ENCODE data around the gene MRTO4.
"Not testable (repeated sequence)": the region's sequence is repeated elsewhere in the genome, so short reads cannot be mapped to it uniquely, and the experiment has no call there.

DNA sequence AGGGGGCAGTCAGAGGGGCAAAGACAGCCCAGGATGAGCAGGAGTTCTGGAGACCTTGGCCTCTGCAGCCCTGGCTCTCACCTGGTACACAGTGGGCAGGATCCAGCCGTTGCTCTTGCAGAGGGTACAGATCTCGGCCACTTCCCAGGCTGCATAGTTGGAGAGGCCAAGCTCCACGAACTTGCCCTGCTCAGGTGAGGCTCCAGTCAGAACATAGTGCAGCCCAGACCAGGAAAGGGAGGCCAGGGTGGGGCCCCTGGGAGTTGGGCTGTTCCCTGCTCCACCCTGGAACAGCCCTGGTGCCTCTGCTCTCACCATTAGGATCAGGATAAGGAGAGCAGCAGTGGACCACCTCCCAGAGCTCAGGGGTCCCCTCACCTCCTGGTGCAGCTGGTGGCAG, 34.2 kb downstream of the MRTO4 start:
- TF ChIP-seq, protein P1, sequence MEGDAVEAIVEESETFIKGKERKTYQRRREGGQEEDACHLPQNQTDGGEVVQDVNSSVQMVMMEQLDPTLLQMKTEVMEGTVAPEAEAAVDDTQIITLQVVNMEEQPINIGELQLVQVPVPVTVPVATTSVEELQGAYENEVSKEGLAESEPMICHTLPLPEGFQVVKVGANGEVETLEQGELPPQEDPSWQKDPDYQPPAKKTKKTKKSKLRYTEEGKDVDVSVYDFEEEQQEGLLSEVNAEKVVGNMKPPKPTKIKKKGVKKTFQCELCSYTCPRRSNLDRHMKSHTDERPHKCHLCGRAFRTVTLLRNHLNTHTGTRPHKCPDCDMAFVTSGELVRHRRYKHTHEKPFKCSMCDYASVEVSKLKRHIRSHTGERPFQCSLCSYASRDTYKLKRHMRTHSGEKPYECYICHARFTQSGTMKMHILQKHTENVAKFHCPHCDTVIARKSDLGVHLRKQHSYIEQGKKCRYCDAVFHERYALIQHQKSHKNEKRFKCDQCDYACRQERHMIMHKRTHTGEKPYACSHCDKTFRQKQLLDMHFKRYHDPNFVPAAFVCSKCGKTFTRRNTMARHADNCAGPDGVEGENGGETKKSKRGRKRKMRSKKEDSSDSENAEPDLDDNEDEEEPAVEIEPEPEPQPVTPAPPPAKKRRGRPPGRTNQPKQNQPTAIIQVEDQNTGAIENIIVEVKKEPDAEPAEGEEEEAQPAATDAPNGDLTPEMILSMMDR (IDR thresholded peaks at IDR 0.05; ENCODE audit: borderline replicate concordance, extremely low read depth, low read length, poor library complexity, severe bottlenecking) = not testable (repeated sequence)
- not testable (repeated sequence) for TF ChIP-seq EZH2 (IDR thresholded peaks at IDR 0.05; ENCODE audit: borderline replicate concordance, low read depth, low read length, severe bottlenecking)

Data from DND-41 (cell line).